HG03565 (cell line): ENCODE results near the gene ADAMTS9.
A peak's percentile ranks its signal among the peaks of the same experiment; 100 is the strongest.
"Not testable (repeated sequence)": the region's sequence is repeated elsewhere in the genome, so short reads cannot be mapped to it uniquely, and the experiment has no call there.

Experiments
- ATAC-seq: cut with Tn5 transposase; IDR thresholded peaks from one replicate; pipeline ENCODE4 v1.9.1; 2021; ENCODE audit warnings: mild to moderate bottlenecking, moderate library complexity; ENCODE audit not compliant: unreplicated experiment

Gene ADAMTS9

DNA sequence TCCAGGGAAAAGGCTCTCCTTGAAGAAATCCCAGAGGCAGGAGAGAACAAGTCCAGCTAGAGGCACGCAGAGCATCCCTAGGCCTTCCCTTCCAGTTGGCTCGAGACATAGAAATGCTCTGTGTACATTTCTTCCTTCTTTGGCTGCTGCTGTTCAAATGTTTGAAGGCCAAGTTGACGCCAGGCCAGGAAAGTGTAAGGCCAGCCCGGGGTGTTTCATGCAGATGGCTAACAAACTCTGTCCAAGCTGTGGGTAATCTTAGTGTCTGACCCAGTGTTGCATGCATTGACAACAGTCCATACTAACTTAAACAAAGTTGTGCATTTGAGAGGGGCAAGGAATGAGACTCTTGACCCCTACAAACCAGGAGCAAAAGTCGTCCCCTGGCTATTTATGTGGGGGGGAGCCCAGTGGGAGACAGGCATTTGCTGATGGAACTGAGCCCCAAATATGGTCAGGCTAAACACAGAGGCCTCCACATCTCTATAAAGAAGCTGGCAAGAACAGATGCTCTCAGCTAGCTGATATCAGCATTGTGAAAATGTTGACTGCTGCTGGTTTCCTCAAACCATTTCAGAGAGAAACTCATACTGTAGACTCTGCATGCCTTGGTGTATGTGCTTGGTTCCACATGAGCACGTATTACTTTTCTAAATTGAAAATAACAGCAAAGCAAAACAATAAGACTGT lies 139.5 kb downstream of the ADAMTS9 start:
- ATAC-seq = no peak

DNA sequence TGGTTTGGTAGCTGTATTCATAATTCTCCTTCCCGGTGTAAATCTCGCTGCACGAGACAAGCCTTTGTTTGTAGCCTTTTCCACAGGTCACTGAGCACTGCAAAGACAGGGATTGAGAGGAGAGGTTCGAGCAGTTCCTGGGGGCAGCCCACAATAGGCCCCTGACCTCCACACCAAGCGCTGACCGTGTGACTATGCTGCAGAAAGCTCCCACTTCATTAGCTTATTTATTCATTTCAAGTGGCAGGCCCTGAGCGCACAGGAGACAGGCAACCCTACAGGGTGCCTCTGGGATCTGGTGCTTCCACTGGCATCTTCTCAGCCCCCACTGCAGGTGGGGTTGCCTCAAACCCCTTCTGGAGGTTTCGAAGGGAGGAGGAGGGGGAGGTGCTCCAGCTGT lies 140.9 kb downstream of the ADAMTS9 start:
- no peak for ATAC-seq

DNA sequence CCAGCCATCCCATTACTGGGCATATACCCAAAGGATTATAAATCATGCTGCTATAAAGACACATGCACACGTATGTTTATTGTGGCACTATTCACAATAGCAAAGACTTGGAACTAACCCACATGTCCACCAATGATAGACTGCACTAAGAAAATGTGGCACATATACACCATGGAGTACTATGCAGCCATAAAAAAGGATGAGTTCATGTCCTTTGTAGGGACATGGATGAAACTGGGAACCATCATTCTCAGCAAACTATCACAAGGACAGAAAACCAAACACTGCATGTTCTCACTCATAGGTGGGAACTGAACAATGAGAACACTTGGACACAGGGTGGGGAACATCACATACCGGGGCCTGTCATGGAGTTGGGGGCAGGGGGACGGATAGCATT lies 142.6 kb downstream of the ADAMTS9 start:
- ATAC-seq = not testable (repeated sequence)

DNA sequence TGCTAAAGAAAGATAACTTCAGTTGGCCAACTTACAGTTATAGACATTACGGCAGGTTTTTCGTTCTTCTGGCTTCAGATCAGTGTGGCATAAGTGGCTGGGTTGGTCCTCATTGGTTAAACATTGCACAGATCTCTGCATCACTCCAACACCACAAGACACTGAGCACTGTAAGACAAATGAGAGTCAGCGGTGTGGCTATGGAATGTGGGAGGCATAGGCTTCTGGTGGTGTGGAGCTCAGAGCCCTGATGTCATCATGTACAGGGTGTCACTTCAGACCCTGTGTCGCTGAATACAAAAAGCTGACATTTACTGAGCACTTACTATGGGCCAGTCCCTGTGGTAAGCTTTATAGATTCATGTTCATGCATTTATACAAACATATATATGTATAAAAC lies 146.0 kb downstream of the ADAMTS9 start:
- ATAC-seq = no peak

DNA sequence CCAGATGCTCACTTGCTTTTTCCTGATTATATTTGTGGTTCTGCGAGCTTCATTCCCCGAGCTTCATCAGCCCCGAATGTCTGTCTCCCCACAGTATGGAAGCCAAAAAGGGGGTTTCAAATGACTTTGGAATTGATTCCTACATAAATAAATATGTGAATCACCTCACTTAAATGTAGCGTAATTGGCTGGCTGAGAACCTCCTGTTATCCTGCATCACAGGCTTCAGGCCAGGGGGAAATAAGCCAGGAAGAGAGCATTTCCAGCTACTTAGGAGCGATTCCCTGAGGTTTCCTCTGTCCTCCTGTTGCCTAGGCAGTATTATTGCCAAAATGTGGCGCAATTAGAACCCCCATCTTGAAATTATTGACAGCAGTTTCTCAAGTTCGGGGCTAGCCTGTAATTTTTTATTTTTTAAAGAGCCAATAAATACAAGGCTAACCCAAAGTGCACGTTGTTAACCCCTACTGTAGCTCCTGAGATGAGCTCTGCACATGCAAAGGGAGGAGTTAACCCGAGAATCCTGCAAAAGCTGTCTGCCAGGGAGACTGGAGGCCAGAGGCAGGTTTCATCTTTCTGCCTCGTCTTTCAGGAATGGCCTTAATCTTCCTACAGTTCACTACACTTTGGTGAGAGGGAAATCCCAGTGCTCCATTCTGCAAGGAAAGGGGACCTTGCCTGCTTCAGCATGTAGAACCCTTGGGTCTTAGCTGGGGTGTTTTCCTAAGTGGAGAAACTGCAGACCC lies 148.2 kb downstream of the ADAMTS9 start:
- no peak for ATAC-seq

DNA sequence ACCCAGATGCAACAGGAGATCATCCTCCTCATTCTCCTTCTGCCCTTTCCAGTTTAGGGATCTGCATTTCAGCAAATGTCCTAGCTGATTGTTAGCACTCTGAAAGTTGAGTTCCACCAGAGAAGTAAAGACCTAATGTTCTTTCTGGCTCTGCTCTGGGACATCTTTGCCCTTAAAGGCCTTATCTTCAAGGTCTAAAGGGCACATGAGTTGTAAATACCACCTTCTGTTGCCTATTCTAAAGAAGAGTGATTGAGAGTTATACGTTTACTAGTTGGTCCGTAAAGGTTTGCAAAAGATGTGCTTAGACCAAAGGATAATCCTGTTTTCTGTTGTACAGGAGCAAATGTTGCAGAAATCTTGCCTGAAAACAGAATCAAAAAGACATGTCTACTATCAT lies 151.6 kb downstream of the ADAMTS9 start:
- ATAC-seq = no peak

DNA sequence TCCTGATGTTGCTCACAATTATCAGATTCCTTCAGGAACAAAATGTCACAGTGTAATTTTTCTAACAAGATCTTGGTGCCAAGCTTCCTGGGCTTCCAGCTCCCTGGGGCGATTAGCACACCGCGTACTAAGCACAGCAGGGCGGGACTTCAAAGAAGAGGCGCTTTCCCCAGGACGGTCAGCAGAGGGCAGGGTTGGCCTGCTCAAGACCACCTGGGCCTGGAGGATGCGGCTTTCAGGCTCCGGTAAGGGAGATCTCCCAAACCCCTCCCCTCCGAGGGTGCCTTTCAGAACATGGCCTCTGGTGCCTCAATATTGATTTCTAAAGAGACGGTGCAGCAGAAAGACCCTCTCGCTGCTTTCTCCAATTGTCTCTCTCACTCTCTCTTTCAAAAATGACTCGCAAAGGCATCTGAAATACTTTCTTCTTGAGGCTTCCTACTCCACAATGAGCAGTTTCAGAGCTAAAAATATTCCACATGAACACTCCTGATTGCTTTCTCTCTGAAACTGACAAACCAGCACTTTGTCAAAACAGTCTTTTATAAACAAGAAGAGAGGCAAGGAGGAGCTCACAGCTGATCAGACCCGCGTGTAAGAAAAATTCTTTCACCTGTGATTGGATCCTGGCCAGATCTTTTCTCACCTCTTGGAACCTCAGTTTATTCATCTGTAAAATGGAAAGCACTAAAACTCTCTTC lies 154.0 kb downstream of the ADAMTS9 start:
- peak; percentile 97 for ATAC-seq

DNA sequence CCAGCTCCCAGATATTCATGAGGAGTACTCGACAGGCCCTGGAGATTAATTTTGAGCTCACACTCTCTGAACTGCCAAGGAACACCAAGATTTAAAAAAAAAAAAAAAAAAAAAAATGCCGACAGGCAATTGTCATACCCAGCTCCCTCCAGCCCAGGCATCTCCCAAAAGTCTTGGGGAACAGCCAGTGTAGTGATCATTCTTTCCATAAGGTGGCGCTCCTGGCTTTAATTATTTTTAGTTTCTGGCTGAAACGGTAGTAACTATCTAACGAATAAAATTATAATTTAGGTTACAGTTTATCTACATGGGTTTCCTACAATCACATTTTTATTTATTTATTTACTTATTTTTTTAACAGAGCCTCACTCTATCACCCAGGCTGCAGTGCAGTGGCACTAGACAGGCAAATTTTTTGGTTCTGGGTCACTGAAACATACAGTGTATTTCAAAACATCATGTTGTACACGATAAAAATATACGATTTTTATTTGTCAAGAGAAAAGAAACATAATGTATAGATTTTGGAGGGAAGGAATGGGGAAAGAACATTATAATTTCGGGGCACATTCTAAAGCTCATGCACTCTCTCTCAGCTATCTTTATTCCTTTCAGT lies 157.3 kb downstream of the ADAMTS9 start:
- no peak for ATAC-seq

DNA sequence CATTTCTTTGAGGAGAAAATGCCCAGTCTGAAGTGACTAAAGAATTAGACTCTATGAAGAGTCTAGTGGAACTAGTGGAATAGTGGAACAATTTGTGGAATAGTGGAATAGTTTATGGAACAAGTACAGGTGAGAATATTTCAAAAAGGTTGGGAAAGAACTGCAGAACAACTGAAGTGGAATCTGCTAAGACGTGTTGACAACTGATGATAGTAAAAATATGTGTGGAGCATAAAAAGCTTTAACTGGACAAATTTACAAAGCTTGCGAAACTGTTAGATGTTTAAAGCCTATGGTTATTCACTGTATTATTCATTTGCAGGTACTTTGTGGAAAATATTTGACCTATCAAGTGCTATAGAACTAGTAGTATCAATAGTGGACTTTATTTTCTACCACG lies 164.5 kb downstream of the ADAMTS9 start:
- no peak for ATAC-seq

DNA sequence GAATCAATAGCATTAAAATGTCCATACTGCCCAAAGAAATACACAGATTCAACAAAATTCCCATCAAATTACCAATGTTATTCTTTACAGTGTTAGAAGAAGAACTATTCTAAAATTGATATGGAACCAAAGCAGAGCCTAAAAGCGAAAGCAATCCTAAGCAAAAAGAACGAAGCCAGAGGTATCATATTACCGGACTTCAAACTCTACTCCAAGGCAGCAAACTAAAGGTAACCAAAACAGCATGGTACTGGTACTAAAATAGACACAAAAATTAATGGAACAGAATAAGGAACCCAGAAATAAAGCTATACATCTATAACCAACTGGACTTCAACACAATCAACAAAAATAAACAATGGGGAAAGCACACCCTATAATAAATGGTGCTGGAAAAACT lies 167.5 kb downstream of the ADAMTS9 start:
- no peak for ATAC-seq

DNA sequence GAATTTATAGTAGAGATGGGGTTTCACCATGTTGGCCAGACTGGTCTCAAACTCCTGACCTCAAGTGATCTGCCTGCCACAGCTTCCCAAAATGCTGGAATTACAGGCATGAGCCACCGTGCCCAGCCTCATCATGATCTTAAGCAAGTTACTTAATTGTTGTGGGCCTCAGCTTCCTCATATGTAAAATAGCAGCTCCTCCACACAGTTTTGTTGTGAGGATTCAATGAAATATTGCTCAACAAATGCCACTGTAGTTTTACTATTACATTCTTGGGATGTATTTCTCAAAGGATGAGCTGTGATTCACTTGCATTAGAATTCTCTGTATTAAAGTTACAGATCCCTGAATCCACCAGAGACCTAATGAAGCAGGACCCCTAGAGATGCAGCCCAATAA lies 168.8 kb downstream of the ADAMTS9 start:
- ATAC-seq = no peak

DNA sequence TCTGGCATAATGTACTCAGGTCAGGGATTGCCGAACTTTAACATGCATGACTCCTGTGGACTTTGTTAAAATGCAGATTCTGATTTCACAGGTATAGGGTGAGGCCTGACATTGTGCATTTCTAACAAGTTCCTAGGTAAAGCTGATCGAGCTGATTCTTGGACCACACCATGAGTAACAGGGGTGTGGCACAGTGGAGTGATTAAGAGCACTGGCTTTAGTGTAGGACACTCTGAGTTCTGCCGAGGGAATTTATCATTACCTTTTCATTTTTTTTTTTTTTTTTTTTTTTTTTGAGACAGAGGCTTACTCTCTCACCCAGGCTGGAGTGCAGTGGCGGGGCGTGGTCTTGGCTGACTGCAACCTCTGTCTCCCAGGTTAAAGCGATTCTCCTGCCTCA lies 169.3 kb downstream of the ADAMTS9 start:
- ATAC-seq = no peak

DNA sequence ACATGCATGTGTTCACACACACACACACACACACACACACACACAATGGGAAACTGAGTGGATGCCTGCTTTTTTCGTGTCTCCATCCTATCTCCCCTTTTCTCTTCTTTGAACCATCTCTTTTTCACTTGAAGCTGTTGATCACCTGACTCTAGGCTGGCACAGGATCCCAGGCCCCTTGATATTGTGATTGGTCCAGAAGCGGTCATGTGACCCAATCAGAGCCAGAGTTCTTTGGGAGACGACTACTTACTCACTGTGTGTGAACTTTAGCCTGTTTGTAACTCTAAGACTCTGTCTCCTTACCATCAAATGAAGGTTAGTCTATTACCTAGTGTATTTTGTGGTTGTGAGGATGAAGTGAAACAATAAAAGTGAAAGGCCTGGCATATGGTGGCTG lies 172.9 kb downstream of the ADAMTS9 start:
- ATAC-seq = no peak

DNA sequence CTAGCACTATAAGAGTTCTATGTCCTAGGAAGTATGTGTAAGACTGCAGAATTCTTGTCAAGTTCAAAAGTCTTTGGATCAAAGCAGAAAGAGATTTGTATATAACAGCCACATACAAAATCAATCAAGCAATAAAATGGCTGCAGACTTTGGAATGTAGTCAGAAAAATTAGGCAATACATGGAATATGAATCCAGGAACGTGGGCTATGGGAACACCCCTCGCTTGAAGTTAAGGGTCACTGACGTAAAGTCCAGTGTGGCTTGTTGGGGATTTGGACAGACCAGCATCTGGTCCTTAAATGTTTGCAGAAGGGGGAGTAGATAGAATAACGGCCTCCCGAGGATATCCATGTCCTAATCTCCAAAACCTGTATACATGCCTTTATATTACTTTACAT lies 178.6 kb downstream of the ADAMTS9 start:
- ATAC-seq = no peak

DNA sequence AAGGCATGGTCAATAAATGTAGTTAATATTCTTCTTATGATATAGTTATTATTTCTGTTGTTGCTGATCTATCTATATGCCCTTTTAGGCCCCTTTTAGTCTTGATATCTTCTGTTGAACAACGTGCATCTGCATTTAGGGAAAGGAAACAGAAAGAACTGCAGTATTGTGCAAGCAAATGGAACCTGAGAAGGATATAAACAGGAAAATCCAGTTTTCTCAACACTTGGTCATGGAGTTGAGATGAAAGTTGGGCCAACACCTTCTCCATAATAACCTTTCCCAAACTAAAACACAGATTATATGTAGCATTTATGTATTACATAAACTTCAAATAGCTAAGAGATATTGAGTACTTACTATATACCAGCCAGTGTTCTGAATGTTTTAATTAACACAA lies 179.7 kb downstream of the ADAMTS9 start:
- ATAC-seq = no peak

DNA sequence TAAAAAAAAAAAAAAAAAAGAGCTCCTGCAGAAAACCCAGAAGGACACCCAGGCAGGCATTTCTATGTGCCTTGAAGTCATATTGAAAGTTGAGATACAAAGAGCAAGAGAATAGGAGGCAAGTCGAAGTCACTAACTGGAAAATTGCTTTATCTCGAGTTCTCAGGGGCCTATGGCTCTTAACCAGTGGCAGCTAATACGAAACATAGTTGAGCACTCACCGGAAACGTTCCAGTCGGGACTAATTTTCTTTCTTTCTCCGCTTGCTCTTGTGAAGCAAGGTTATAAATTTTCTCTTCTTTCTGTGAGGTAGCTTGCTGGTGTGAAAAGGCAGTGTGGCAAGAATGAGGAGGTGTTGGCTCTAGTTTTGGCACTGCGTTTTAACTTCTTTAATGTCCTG lies 181.5 kb downstream of the ADAMTS9 start:
- ATAC-seq = no peak

DNA sequence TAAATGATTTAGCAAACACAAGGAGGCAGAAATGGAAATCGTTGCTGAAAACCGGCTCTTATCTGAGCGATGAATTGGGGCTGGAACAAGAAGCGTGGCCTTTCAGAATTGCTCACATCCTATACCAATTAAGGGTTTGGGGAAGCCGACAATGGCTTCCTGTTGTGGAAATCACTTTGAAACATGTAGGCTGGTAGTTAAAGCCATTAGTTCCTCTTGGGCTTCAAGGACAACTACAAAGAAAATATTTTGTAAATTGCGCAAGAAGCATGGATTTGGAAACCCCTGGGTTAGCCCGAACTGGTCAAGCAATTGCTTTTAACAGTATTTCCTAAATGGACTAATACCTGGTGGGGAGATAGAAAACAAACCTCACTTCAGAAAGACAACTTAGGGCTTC lies 182.4 kb downstream of the ADAMTS9 start:
- no peak for ATAC-seq

DNA sequence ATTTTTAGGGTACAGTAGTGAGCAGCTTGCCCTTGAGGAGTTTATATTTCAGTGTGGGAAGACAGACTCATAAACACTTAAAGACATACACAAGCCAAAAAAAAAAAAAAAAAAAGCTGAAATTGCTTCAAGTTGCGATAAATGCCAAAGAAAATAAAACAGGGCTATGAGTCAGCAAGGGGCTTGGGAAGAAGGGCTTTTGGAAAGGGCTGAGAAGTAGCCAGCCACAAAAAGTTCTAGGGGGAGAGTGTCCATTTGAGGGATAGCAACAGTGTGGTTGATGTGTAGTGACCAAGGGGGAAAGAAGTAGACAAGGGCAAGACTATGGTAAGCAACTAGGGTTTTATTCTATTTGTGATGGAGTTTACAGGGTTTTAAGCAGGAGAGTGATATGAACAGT lies 185.5 kb downstream of the ADAMTS9 start:
- ATAC-seq = no peak

DNA sequence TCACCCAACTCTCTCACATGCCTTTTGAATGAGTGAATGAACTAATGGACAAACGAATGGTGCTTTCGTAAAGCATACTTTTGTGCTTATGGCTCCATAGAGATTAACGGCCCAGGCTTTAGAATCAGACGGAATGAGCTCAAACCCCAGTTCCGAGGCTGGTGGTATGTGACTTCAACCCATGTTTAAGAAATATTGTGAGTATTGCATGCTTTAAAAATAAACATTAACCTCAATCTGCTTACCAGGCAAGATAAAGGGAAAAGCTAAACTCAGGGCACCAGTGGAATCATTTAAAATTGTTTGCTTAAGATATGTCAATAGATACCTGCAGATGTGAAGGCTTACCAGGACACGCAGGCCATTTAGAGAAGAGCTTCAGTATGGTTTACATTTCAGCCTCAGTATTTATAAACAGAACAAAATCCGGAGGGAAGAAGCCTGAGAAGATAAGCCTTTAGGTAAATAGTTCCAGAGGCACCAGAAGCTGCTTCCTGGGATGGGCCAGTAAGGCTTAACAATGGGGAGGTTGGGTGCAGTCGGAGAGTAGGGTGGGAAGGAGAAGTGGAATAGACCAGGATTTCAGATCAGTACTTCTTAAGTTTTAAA lies 186.4 kb downstream of the ADAMTS9 start:
- no peak for ATAC-seq

DNA sequence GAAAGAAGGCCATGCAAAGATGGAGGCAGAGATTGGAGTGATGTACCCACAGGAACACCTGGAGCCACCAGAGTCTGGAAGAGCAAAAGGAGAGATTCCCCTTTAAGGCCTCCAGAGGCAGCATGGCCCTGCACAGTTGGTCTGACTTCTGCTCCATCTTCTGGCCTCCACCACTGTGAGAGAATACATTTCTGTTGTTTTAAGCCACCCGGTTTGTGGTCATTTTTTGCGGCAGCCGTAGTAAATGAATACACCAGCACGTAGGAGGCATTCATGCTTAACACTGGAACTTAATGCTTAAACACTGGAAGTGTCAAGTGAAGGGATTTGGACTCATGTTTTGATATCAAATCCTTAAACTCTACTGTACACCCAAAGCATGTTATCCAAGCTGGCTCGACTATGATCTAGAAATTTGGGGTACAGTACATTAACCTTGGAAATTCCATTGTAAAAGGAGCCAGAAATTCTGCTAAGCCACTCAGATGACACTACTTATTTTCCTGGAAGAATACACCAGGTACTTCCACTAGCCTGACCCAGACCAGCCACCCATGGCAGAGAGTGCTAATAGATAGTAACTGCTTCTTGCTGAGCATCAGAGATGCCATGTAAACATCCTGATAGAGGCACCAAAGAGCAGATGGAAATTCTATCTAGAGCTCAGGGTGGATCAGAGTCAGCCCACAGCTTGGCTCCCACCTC lies 190.9 kb downstream of the ADAMTS9 start:
- no peak for ATAC-seq
